ENCODE results near the gene VWA5B1.

DNA sequence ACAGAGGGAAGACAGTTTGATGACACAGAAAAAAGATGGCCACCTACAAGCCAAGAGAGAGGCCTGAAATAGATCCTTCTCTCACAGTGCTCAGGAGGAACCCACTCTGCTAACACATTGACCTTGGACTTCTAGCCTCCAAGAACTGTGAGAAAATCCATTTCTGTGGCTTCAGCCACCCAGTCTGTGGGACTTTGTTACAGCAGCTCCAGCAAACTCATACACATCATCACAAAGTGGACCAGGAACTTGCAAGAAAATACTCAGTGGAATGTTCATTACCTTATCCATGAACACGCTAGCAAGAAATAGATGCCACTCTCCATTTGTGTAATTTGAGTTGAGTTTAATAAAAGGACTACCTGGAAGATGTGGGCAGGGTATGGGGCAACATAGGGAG lies 38.1 kb upstream of the VWA5B1 start:
- TF ChIP-seq CTCF (IDR thresholded peaks at IDR 0.05) (no peak), POLR2AphosphoS5 (IDR thresholded peaks at IDR 0.05) (no peak), POLR2A (IDR thresholded peaks at IDR 0.05) (no peak)
